Activated B cell treated with CpG ODN at 0.5 μM for 24 hours (primary cell): Measurements from ENCODE around the gene TM4SF1. TPM values are rescaled to one million over a fixed set of nuclear protein-coding genes. Genes with fewer than 3 reads are reported as not detected.

ENCODE experiments used
- ATAC-seq: fragments of 200-7000 bp; cut with Tn5 transposase; one replicate; pipeline ENCODE4 v1.10.0; 2021; ENCODE audit warnings: low read depth, mild to moderate bottlenecking, moderate library complexity
- CTCF ChIA-PET: fragments of 350-600 bp; sonication (Branson Sonifier 250); formaldehyde crosslinking; loops from one replicate; lab custom pipeline; 2021; ENCODE audit warnings: antibody characterized with exemption; lab: Charles Lee
- POLR2A ChIA-PET: fragments of 350-600 bp; sonication (Branson Sonifier 250); formaldehyde crosslinking; loops from one replicate; lab custom pipeline; 2021; ENCODE audit warnings: antibody characterized with exemption; lab: Charles Lee
- DNase-seq: peaks from one replicate; pipeline ENCODE4 v3.0.0; 2022
- H3K27ac Mint-ChIP-seq: one replicate; pipeline ENCODE4 v1.8.0; 2020; ENCODE audit warnings: mixed read lengths
- H3K27me3 Mint-ChIP-seq: one replicate; pipeline ENCODE4 v1.8.0; 2021; ENCODE audit warnings: mixed read lengths
- H3K36me3 Mint-ChIP-seq: one replicate; pipeline ENCODE4 v1.8.0; 2021; ENCODE audit warnings: low read depth, mixed read lengths
- H3K4me1 Mint-ChIP-seq: one replicate; pipeline ENCODE4 v1.8.0; 2021; ENCODE audit warnings: mixed read lengths
- H3K4me3 Mint-ChIP-seq: one replicate; pipeline ENCODE4 v1.8.0; 2020; ENCODE audit warnings: mild to moderate bottlenecking, mixed read lengths
- H3K9me3 Mint-ChIP-seq: one replicate; pipeline ENCODE4 v1.8.0; 2020; ENCODE audit warnings: mixed read lengths
- intact Hi-C: fragments of 100-400 bp; cut with micrococcal nuclease; formaldehyde crosslinking; loops from one replicate; pipeline ENCODE4 v1.15.1; 2024
- total RNA-seq: library from RNA; stranded (reverse); gene quantifications from 2 replicates; pipeline ENCODE4 v1.2.3, GENCODE V29; 2022
- TF ChIP-seq, protein P1 (sequence below): fragments of 200-600 bp; IDR thresholded peaks from one replicate; pipeline ENCODE4 v1.8.0; 2022; ENCODE audit warnings: antibody characterized with exemption, mild to moderate bottlenecking

The TM4SF1 gene
- total RNA-seq, 1 donor from 2014 or later = not detected

GRCh38 chr3:149368674-149369497, 8.6 kb downstream of the TM4SF1 start:
- ChIA-PET CTCF (no interaction called here), POLR2A (no interaction called here)
- Mint-ChIP-seq H3K27me3 (peaks cover 10% of the 10 kb centered on the region), H3K9me3 (no peaks in the 10 kb centered on the region), H3K36me3 (no peaks in the 10 kb centered on the region), H3K4me1 (no peaks in the 10 kb centered on the region), H3K27ac (no peak overlapping the region), H3K4me3 (no peak overlapping the region)
- ATAC-seq = no peak
- no peak for DNase-seq
- TF ChIP-seq, protein P1, sequence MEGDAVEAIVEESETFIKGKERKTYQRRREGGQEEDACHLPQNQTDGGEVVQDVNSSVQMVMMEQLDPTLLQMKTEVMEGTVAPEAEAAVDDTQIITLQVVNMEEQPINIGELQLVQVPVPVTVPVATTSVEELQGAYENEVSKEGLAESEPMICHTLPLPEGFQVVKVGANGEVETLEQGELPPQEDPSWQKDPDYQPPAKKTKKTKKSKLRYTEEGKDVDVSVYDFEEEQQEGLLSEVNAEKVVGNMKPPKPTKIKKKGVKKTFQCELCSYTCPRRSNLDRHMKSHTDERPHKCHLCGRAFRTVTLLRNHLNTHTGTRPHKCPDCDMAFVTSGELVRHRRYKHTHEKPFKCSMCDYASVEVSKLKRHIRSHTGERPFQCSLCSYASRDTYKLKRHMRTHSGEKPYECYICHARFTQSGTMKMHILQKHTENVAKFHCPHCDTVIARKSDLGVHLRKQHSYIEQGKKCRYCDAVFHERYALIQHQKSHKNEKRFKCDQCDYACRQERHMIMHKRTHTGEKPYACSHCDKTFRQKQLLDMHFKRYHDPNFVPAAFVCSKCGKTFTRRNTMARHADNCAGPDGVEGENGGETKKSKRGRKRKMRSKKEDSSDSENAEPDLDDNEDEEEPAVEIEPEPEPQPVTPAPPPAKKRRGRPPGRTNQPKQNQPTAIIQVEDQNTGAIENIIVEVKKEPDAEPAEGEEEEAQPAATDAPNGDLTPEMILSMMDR = no peak
- intact Hi-C loops = no loop called here

GRCh38 chr3:149368201-149368673, 9.2 kb downstream of the TM4SF1 start:
- Mint-ChIP-seq H3K27me3 (peaks cover 11% of the 10 kb centered on the region), H3K27ac (no peak overlapping the region), H3K4me3 (no peak overlapping the region), H3K36me3 (no peaks in the 10 kb centered on the region), H3K4me1 (no peaks in the 10 kb centered on the region), H3K9me3 (no peaks in the 10 kb centered on the region)
- DNase-seq (no peak), ATAC-seq (no peak)
- intact Hi-C loops = no loop called here
- CTCF ChIA-PET = no interaction called here
- TF ChIP-seq, protein P1 = no peak
- POLR2A ChIA-PET = no interaction called here

GRCh38 chr3:149366941-149367840, 10.3 kb downstream of the TM4SF1 start:
- DNase-seq (no peak), ATAC-seq (no peak)
- Mint-ChIP-seq H3K36me3 (no peaks in the 10 kb centered on the region), H3K9me3 (no peaks in the 10 kb centered on the region), H3K27me3 (peaks cover 12% of the 10 kb centered on the region), H3K27ac (no peak overlapping the region), H3K4me3 (no peak overlapping the region), H3K4me1 (no peaks in the 10 kb centered on the region)
- ChIA-PET CTCF (no interaction called here), POLR2A (no interaction called here)
- intact Hi-C loops = no loop called here
- TF ChIP-seq, protein P1 = no peak

DNA sequence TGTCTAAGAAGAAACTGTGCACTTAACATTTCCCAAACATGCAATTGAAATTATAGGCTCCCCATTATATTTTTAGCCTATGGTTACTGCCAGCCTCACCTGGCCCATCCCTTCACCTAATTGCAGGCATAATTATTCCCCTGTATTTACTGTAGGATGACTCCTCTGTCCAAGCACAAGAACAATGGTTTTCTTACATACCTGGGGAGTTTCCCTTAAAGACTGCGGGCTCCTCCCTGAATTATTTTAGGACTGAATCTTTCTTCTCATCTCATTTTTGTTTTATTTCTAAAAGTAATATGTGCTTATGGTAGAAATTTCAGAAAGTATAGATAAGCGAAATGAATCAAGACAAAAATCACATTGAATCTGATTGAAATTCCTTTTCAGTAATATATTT, 11.4 kb downstream of the TM4SF1 start:
- ChIA-PET POLR2A (no interaction called here), CTCF (no interaction called here)
- TF ChIP-seq, protein P1 = no peak
- no peaks in the 10 kb centered on the region for H3K36me3 Mint-ChIP-seq
- intact Hi-C loops = no loop called here
- H3K4me1 Mint-ChIP-seq = no peaks in the 10 kb centered on the region
- DNase-seq (no peak), ATAC-seq (no peak)
- no peak overlapping the region for H3K4me3 Mint-ChIP-seq
- H3K27me3 Mint-ChIP-seq = peaks cover 17% of the 10 kb centered on the region
- H3K27ac Mint-ChIP-seq = no peak overlapping the region
- H3K9me3 Mint-ChIP-seq = no peaks in the 10 kb centered on the region

- intact Hi-C loops = no loop called here
- DNase-seq (no peak), ATAC-seq (no peak)
- H3K4me3 Mint-ChIP-seq = no peak overlapping the region
- H3K9me3 Mint-ChIP-seq = no peaks in the 10 kb centered on the region
- ChIA-PET CTCF (no interaction called here), POLR2A (no interaction called here)
- no peak overlapping the region for H3K27ac Mint-ChIP-seq
- TF ChIP-seq, protein P1 = no peak
- H3K27me3 Mint-ChIP-seq = peaks cover 17% of the 10 kb centered on the region
- no peaks in the 10 kb centered on the region for H3K36me3 Mint-ChIP-seq
- no peaks in the 10 kb centered on the region for H3K4me1 Mint-ChIP-seq
These were observed 12.8 kb downstream of the TM4SF1 start for GRCh38 chr3:149364624-149365023.
